ENCODE measurements around the gene NUDT8. TPM values are rescaled to one million over a fixed set of nuclear protein-coding genes. Genes with fewer than 3 reads are reported as not detected.

Gene NUDT8
- total RNA-seq, 1 donor from 2014 or later: 8.0 TPM

DNA sequence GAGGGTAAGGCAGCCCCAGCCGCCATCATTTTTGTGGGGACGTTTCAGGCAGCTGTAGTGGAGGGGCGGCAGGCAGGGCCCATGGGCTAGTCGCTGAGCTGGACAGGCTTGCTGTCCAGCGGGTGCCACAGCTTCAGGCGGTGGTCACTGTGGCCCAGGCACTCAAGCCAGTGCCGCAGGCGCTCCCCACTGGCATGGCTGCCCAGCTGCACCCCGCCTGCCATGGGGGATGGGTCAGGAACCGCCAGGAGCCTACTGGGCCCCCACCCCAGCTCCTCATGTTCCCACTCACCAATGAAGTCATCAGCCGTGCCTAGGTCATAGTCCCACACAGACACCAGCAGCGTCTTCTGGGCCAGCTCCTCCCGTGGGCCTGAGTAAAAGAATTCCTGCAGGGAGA lies 17.0 kb downstream of the NUDT8 start:
- Mint-ChIP-seq H3K27me3 (ENCODE audit: unreplicated experiment) (no peaks in the 10 kb centered on the region), H3K4me1 (ENCODE audit: unreplicated experiment) (peaks cover 8% of the 10 kb centered on the region), H3K9me3 (ENCODE audit: unreplicated experiment) (no peaks in the 10 kb centered on the region), H3K27ac (ENCODE audit: unreplicated experiment) (no peak overlapping the region), H3K36me3 (ENCODE audit: unreplicated experiment) (peaks cover 11% of the 10 kb centered on the region), H3K4me3 (ENCODE audit: unreplicated experiment) (no peak overlapping the region)
- DNase-seq (ENCODE audit: extremely low spot score, unreplicated experiment): no peak
- no peak for TF ChIP-seq CTCF (IDR thresholded peaks at IDR 0.05)

DNA sequence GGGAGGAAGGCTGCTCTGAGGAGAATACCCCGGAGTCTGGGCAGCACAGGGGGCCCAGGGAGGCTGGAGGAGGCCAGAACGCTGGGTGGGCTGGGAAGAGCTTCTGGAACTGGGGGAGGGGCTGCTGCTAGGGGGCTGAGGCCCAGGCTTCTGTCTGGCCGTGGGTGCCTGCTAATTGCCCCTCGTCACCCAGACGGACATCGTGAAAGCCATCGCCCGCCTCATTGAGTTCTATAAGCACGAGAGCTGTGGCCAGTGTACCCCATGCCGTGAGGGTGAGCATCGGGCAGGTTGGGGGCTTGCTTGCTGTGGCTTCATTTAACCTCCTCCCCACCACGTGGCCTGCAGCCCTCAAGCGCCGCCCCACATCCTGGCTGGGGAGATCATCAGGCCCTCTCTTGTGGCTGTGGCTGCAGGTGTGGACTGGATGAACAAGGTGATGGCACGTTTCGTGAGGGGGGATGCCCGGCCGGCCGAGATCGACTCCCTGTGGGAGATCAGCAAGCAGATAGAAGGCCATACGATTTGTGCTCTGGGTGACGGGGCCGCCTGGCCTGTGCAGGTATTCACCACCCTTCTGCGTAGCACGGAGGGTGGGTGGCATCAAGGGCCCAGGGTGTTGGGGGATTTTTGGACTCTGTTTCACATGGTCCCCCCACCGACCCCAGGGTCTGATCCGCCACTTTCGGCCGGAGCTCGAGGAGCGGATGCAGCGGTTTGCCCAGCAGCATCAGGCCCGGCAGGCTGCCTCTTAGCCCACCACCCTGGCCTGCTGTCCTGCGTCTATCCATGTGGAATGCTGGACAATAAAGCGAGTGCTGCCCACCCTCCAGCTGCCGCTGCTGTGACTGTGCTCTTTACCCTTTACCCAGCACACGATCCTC lies 17.8 kb downstream of the NUDT8 start:
- Mint-ChIP-seq H3K27me3 (ENCODE audit: unreplicated experiment) (no peaks in the 10 kb centered on the region), H3K4me1 (ENCODE audit: unreplicated experiment) (peaks cover 12% of the 10 kb centered on the region), H3K27ac (ENCODE audit: unreplicated experiment) (no peak overlapping the region), H3K4me3 (ENCODE audit: unreplicated experiment) (no peak overlapping the region), H3K36me3 (ENCODE audit: unreplicated experiment) (peaks cover 11% of the 10 kb centered on the region), H3K9me3 (ENCODE audit: unreplicated experiment) (no peaks in the 10 kb centered on the region)
- DNase-seq (ENCODE audit: extremely low spot score, unreplicated experiment): no peak
- no peak for TF ChIP-seq CTCF (IDR thresholded peaks at IDR 0.05)

DNA sequence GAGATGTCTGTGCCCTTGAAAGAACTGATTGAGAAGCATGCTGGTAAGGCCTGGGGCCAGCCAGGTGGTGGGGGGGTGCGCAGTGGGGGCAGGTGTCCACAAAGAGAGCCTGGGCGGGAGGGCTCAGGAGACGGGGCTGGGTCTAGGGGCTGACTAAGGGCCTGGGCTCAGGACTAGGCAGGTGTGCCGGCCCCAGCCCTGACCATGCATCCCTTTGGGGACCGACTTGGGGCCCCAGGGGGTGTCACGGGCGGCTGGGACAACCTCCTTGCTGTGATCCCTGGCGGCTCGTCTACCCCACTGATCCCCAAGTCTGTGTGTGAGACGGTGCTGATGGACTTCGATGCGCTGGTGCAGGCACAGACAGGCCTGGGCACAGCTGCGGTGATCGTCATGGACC lies 18.6 kb downstream of the NUDT8 start:
- Mint-ChIP-seq H3K27ac (ENCODE audit: unreplicated experiment) (no peak overlapping the region), H3K9me3 (ENCODE audit: unreplicated experiment) (no peaks in the 10 kb centered on the region), H3K27me3 (ENCODE audit: unreplicated experiment) (no peaks in the 10 kb centered on the region), H3K4me1 (ENCODE audit: unreplicated experiment) (peaks cover 12% of the 10 kb centered on the region), H3K36me3 (ENCODE audit: unreplicated experiment) (peaks cover 11% of the 10 kb centered on the region), H3K4me3 (ENCODE audit: unreplicated experiment) (no peak overlapping the region)
- TF ChIP-seq CTCF (IDR thresholded peaks at IDR 0.05): no peak
- DNase-seq (ENCODE audit: extremely low spot score, unreplicated experiment): no peak

DNA sequence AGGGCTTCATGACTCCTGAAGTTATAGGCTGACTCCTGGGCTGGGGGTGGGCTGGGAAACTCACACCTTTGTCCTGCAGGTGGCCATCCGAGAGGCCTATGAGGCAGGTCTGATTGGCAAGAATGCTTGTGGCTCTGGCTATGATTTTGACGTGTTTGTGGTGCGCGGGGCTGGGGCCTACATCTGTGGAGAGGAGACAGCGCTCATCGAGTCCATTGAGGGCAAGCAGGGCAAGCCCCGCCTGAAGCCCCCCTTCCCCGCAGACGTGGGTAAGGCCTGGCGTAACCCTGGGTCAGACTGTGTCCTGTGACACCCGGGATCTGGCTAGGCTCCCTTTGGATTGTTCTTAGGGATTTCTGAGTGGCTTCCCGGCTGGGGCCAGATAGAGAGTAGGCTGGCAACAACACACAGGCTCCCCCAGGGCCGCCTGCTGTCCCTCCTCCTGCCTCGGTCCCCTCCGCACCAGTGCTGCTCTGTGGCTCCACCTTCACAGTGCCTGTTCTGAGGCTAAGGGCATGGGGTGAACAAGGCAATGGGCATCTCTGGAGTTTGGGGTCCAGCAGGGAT lies 19.4 kb downstream of the NUDT8 start:
- peaks cover 11% of the 10 kb centered on the region for H3K36me3 Mint-ChIP-seq (ENCODE audit: unreplicated experiment)
- no peak overlapping the region for H3K27ac Mint-ChIP-seq (ENCODE audit: unreplicated experiment)
- no peaks in the 10 kb centered on the region for H3K9me3 Mint-ChIP-seq (ENCODE audit: unreplicated experiment)
- no peak overlapping the region for H3K4me3 Mint-ChIP-seq (ENCODE audit: unreplicated experiment)
- TF ChIP-seq CTCF (IDR thresholded peaks at IDR 0.05): no peak
- no peak for DNase-seq (ENCODE audit: extremely low spot score, unreplicated experiment)
- peaks cover 12% of the 10 kb centered on the region for H3K4me1 Mint-ChIP-seq (ENCODE audit: unreplicated experiment)
- H3K27me3 Mint-ChIP-seq (ENCODE audit: unreplicated experiment): no peaks in the 10 kb centered on the region

GRCh38 chr11:67609316-67609715 lies 20.4 kb downstream of the NUDT8 start:
- Mint-ChIP-seq H3K4me3 (ENCODE audit: unreplicated experiment) (no peak overlapping the region), H3K9me3 (ENCODE audit: unreplicated experiment) (no peaks in the 10 kb centered on the region), H3K27me3 (ENCODE audit: unreplicated experiment) (no peaks in the 10 kb centered on the region), H3K36me3 (ENCODE audit: unreplicated experiment) (peaks cover 11% of the 10 kb centered on the region), H3K4me1 (ENCODE audit: unreplicated experiment) (peaks cover 9% of the 10 kb centered on the region), H3K27ac (ENCODE audit: unreplicated experiment) (no peak overlapping the region)
- no peak for DNase-seq (ENCODE audit: extremely low spot score, unreplicated experiment)
- TF ChIP-seq CTCF (IDR thresholded peaks at IDR 0.05): no peak

Measured in osteocyte (in vitro differentiated cells).